GM10248 (cell line): ENCODE results near the gene PPRC1.
"Not testable (repeated sequence)": the region's sequence is repeated elsewhere in the genome, so short reads cannot be mapped to it uniquely, and the experiment has no call there.

Source experiments
- CTCF ChIA-PET: fragments of 300-600 bp; sonication (Branson Sonifier 250); formaldehyde crosslinking; extraction: SDS; loops from one replicate; lab custom pipeline; 2021; ENCODE audit warnings: antibody characterized with exemption; lab: Yijun Ruan, JAX
- POLR2A ChIA-PET: fragments of 350-650 bp; sonication (Branson Sonifier 250); formaldehyde crosslinking; extraction: SDS; loops from one replicate; lab custom pipeline; 2020; ENCODE audit warnings: antibody characterized with exemption; lab: Yijun Ruan, JAX
- DNase-seq: peaks from one replicate; pipeline ENCODE4 v3.0.0; 2012; ENCODE audit errors: extremely low spot score
- TF ChIP-seq, protein P1 (sequence below): IDR thresholded peaks from 2 replicates; pipeline ENCODE4 v1.5.1; 2012; ENCODE audit warnings: mild to moderate bottlenecking, low read depth; ENCODE audit errors: extremely low read depth, missing control alignments, control extremely low read depth

Gene PPRC1

DNA sequence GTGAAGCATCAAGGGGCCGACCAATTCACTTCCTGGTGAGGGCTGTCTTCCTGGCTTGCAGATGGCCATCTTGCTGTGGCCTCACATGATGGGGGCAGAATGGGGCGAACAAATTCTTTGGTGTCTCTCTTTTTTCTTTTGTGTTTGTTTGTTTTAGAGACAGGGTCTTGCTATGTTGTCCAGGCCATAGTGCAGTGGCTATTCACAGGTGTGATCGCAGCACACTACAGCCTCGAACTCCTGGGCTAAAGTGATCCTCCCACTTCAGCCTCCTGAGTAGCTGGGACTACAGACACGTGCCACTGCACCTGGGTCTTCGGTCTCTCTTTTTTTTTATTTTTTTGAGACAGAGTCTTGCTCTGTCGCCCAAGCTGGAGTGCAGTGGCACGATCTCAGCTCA, 39.4 kb downstream of the PPRC1 start:
- POLR2A ChIA-PET, result no interaction called here
- CTCF ChIA-PET, result interaction anchor here (1.6 to 4.9 kb wide), 3 partner anchors 24 to 227 kb away, joined by 3 to 45 read pairs (median 4); no protein-coding TSS in a partner anchor
- TF ChIP-seq, protein P1, sequence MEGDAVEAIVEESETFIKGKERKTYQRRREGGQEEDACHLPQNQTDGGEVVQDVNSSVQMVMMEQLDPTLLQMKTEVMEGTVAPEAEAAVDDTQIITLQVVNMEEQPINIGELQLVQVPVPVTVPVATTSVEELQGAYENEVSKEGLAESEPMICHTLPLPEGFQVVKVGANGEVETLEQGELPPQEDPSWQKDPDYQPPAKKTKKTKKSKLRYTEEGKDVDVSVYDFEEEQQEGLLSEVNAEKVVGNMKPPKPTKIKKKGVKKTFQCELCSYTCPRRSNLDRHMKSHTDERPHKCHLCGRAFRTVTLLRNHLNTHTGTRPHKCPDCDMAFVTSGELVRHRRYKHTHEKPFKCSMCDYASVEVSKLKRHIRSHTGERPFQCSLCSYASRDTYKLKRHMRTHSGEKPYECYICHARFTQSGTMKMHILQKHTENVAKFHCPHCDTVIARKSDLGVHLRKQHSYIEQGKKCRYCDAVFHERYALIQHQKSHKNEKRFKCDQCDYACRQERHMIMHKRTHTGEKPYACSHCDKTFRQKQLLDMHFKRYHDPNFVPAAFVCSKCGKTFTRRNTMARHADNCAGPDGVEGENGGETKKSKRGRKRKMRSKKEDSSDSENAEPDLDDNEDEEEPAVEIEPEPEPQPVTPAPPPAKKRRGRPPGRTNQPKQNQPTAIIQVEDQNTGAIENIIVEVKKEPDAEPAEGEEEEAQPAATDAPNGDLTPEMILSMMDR, result no peak
- no peak for DNase-seq

DNA sequence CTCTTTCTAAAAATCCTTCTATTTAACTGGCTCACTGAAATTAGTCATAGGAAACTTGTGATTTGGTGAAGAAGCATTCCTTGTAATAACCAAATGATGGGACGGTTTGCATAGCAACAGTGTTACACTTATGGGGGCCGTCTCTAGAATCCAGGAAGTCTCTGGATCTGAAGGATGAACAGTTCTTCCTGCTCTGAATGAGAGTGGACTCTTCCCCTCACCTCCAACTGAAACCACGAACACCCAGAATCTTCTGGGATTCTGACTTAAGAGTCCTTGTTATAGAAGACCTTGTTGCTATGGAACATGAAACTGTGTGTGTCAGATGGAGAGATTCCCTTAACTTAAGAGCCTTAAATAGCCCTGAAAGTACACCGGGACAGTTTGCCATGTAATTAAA, 42.6 kb downstream of the PPRC1 start:
- CTCF ChIA-PET, result interaction anchor here (1.9 kb wide), 1 partner anchor 12 kb away, joined by 4 read pairs; no protein-coding TSS in a partner anchor
- POLR2A ChIA-PET, result no interaction called here
- no peak for DNase-seq
- TF ChIP-seq, protein P1, result no peak

- CTCF ChIA-PET, result interaction anchor here (0.7 to 6.6 kb wide), 3 partner anchors 10 to 45 kb away, joined by 3 to 42 read pairs (median 5); no protein-coding TSS in a partner anchor
- no peak for DNase-seq
- POLR2A ChIA-PET, result no interaction called here
- TF ChIP-seq, protein P1, result no peak
Observed at GRCh38 chr10:102184606-102185005, 51.8 kb downstream of the PPRC1 start.

DNA sequence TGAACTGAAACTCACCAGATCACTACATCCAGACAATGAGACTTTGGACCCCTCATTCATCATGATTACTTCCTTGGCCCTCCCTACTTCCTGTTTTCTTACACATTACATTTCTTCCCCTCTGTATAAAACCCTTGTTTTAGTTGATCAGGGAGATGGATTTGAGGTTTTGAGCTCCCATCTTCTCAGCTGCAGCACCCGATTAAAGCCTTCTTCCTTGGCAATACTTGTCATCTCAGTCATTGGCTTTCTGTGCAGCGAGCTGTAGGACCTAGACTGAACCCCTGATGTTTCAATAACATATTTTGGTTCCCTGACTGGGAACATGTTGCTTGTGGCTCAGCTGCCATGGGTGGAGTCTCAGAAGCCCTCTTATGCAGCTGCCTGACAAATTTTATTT, 52.4 kb downstream of the PPRC1 start:
- POLR2A ChIA-PET, result no interaction called here
- CTCF ChIA-PET, result interaction anchor here (6.6 kb wide), 1 partner anchor 16 kb away, joined by 42 read pairs; no protein-coding TSS in a partner anchor
- DNase-seq, result no peak
- TF ChIP-seq, protein P1, result no peak

- ChIA-PET CTCF (interaction anchor here (6.6 kb wide), 1 partner anchor 17 kb away, joined by 42 read pairs; no protein-coding TSS in a partner anchor), POLR2A (no interaction called here)
- DNase-seq, result no peak
- TF ChIP-seq, protein P1, result no peak
Observed at GRCh38 chr10:102185811-102186527, 53.1 kb downstream of the PPRC1 start.

GRCh38 chr10:102188298-102188940, 55.6 kb downstream of the PPRC1 start:
- DNase-seq, result no peak
- ChIA-PET POLR2A (no interaction called here), CTCF (interaction anchor here (1.2 to 6.6 kb wide), 6 partner anchors 9 to 163 kb away, joined by 3 to 42 read pairs (median 14); no protein-coding TSS in a partner anchor)

GRCh38 chr10:102188941-102189898, 56.4 kb downstream of the PPRC1 start:
- CTCF ChIA-PET, result interaction anchor here (1.0 to 6.6 kb wide), 8 partner anchors 10 to 195 kb away, joined by 3 to 42 read pairs (median 4); no protein-coding TSS in a partner anchor
- POLR2A ChIA-PET, result not testable (repeated sequence)
- peak; percentile 44 for DNase-seq

More at GRCh38 chr10:102188298-102188940, 55.6 kb downstream of the PPRC1 start:
- TF ChIP-seq, protein P1, result no peak
